Peyer's patch (tissue), 4 donors: Measurements from ENCODE around the gene AQP12A. TPM values are rescaled to one million over a fixed set of nuclear protein-coding genes. Genes with fewer than 3 reads are reported as not detected.

Source experiments
- DNase-seq, 3 donors: peaks; one replicate each; pipeline ENCODE4 v3.0.0-alpha.2; 2017 to 2019
- H3K27ac ChIP-seq, 4 donors: fragments of 200-600 bp; sonication (generic); one replicate each; pipeline ENCODE4 v1.5.1; 2016 to 2019
- H3K27me3 ChIP-seq, 2 donors: fragments of 200-600 bp; sonication (generic); one replicate each; pipeline ENCODE4 v1.5.1; 2019
- H3K36me3 ChIP-seq, 3 donors: fragments of 200-600 bp; sonication (generic); one replicate each; pipeline ENCODE4 v1.5.1; 2016 to 2019
- H3K4me1 ChIP-seq, 4 donors: fragments of 200-600 bp; sonication (generic); one replicate each; pipeline ENCODE4 v1.5.1; 2016 to 2019
- H3K4me3 ChIP-seq, 4 donors: fragments of 200-600 bp; sonication (generic); 1 replicate in 3 of 4; 2 replicates in 1 of 4; pipeline ENCODE4 v1.5.1; 2016 to 2019; ENCODE audit warnings: mild to moderate bottlenecking in 1 of 4
- H3K9me3 ChIP-seq, 4 donors: fragments of 200-600 bp; sonication (generic); one replicate each; pipeline ENCODE4 v1.5.1; 2016 to 2019; ENCODE audit warnings: mild to moderate bottlenecking in 1 of 4
- CTCF ChIP-seq, 6 experiments: fragments of 450-650 bp in 4 of 6; fragments of 200-600 bp in 2 of 6; sonication (generic) in 1 of 6; IDR thresholded peaks; one replicate each; pipeline ENCODE4 v1.5.1; 2017 to 2019; ENCODE audit warnings: antibody characterized with exemption in 6 of 6, mild to moderate bottlenecking in 3 of 6, moderate library complexity in 1 of 6
- POLR2A ChIP-seq, 2 donors: fragments of 450-650 bp; IDR thresholded peaks; one replicate each; pipeline ENCODE4 v1.5.1; 2017; ENCODE audit warnings: antibody characterized with exemption in 2 of 2, mild to moderate bottlenecking in 2 of 2, moderate library complexity in 2 of 2
- total RNA-seq, 4 donors: library from RNA; depleted of rRNA; stranded (reverse); fragments of >200 nt; gene quantifications; one replicate each; pipeline ENCODE4 v1.1.0, GENCODE V29; 2016

The AQP12A gene
- total RNA-seq, 4 donors from 2014 or later: 9.2 TPM; not detected in 3

DNA sequence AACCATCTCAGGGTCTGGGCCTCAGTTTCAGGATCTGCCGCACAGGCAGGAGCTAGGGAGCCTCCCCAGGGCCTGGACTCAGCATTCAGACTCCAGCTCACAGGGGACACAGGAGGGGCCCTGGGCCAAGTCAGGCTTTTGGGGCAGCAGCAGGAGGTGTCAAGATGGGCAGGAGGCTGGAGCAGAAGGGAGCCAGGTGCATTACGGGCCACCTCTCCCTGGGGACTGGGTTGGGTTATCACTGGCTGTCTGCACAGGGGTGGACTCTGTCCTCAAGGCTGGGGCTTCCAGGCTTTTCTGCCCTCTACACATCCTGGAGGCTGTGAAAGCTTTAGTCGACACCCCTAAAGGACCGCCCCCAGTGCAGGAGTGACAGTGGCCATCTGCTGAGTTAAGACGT, 20.0 kb downstream of the AQP12A start:
- no peak for DNase-seq

GRCh38 chr2:240712121-240712520, 20.5 kb downstream of the AQP12A start:
- Histone ChIP-seq H3K27me3 (no peaks in the 10 kb centered on the region), H3K27ac (no peak overlapping the region), H3K36me3 (no peaks in the 10 kb centered on the region), H3K9me3 (no peaks in the 10 kb centered on the region), H3K4me1 (no peaks in the 10 kb centered on the region), H3K4me3 (no peak overlapping the region)
- no peak for TF ChIP-seq CTCF (IDR thresholded peaks at IDR 0.05)
- no peak for DNase-seq

More for the DNA sequence above, 20.0 kb downstream of the AQP12A start:
- no peak overlapping the region for H3K4me3 ChIP-seq
- no peak overlapping the region for H3K27ac ChIP-seq
- TF ChIP-seq POLR2A (IDR thresholded peaks at IDR 0.05): no peak
- no peak for TF ChIP-seq CTCF (IDR thresholded peaks at IDR 0.05)
- no peaks in the 10 kb centered on the region for H3K9me3 ChIP-seq
- H3K4me1 ChIP-seq: no peaks in the 10 kb centered on the region
- no peaks in the 10 kb centered on the region for H3K27me3 ChIP-seq
- no peaks in the 10 kb centered on the region for H3K36me3 ChIP-seq

DNA sequence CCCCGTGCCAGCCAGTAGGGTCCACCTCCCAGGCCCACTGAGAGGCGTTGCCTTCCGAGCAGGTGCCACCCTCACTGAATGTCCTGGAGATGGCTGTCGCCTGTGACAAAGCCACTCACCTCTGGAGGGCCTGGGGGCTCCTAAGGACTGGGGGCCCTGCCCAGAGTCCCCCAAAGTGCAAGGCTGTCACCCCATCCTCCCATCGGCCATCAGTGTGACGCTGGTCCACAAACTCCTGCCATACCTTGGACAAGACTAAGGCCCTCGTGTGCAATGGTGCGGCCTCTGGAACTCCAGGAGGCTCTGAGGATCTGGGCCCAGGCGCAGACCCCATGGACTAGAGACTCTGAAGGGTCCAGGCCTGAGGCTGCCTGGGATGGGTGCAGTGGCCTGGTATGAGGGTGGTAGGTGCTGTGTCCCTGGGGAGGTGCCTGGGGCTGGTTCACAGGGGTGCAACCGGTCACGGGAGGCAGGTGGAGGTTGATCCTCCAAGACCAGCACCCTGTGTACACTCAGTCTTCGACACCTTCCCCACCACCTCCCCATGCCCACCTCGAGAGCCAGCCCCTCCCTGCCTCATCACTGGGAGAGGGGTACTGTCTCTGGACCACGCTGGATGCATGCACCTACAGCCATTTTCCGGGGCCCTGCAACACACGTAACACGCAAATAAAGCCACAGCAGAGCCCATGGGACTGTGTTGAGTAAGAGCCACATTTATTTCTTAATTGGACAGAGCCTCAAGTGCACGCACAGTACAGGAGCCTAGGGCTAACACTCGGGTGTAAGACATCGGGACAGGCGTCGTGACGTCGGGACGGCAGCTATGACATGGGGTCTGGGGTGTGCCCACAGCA, 21.6 kb downstream of the AQP12A start:
- no peaks in the 10 kb centered on the region for H3K36me3 ChIP-seq
- DNase-seq: no peak
- no peak overlapping the region for H3K4me3 ChIP-seq
- H3K9me3 ChIP-seq: no peaks in the 10 kb centered on the region
- no peak for TF ChIP-seq POLR2A (IDR thresholded peaks at IDR 0.05)
- no peak for TF ChIP-seq CTCF (IDR thresholded peaks at IDR 0.05)
- no peak overlapping the region for H3K27ac ChIP-seq
- H3K27me3 ChIP-seq: no peaks in the 10 kb centered on the region
- H3K4me1 ChIP-seq: no peaks in the 10 kb centered on the region

DNA sequence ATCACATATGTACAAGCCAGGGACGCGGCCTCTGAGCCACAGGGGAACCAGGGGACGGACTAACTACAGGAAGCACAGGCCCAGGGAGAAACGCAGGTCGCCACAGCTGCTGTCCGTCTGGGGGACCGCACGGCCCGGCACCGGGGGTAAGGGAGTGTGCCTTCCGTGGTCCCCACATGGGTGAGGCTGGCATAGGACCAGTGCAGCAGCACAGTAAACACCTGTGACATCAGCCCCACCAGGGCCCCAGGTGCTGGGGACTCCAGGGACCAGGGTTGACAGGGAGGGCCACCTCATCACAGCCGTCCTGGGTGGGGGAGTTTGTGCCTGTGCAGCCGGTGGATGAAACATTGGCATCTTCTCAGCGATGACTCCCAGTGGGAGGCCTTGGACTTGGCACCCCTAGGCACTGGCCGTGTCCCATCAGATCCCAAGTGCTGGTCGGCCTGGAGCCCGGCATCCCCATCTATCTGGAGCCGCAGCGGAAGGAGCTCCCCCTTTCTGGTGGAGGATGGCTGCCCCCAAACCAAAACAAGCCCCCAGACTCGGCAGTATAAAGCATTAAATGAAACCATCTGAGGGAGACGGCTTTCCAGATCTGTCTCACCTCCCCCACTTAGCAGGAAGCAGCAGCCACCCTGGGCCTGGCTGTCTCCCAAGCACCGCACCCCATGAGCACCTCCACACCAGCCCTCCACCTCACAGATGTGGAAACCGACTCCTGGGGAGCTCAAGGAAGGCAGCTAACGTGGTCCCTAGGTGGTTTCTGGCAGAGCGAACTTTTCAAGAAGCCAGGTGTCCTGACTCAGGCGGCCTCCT, 22.5 kb downstream of the AQP12A start:
- DNase-seq: no peak
- no peaks in the 10 kb centered on the region for H3K36me3 ChIP-seq
- no peaks in the 10 kb centered on the region for H3K9me3 ChIP-seq
- H3K27ac ChIP-seq: no peak overlapping the region
- no peaks in the 10 kb centered on the region for H3K27me3 ChIP-seq
- H3K4me3 ChIP-seq: no peak overlapping the region
- no peaks in the 10 kb centered on the region for H3K4me1 ChIP-seq
- TF ChIP-seq POLR2A (IDR thresholded peaks at IDR 0.05) (no peak), CTCF (IDR thresholded peaks at IDR 0.05) (no peak)

DNA sequence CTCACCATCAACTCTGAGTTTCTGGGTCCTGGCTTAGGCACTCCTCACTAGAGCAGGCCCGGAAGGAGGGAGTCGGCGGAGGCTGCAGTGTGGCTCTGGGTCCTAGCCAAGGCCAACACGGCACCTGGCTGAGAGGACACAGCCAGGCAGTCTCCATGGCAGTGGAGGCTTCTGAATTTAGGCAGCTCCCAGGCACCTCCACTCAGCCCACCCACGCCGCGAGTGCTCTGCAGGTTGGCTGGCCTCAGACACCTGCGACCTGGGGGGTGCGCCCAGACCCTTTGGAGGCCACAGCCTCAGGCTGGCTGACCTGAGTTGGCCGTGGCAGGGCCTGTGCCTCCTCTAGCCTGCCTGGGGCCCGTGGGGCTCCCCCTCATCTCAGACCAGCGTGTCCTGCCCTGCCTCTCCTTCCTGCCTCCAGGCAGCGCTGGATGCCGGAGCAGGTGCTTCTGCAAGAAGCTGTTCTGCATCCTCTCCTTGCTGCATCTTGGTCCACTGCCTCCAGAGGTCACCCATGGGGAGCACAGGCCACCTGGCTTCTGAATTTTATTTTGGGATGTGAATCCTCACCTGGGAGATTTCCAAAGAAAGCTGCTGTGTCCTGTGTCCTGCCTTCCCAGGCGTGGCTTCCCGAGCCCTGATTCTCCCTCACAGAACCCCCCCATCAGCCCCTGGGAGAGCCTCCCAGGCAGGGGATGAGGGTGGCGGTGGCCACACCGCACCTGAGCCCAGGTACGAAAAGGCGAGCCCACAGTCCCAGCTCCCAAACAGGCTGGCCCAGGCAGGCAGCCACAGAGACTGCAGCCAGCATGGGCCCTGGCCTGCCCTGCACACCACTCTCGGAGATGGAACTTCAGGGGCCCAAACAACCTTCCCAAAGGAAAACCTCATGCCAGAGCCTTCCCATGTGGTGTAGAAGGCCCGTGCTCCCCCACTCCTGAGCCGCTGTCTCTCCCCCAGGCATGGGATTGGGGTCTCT, 23.4 kb downstream of the AQP12A start:
- Histone ChIP-seq H3K36me3 (no peaks in the 10 kb centered on the region), H3K27ac (no peak overlapping the region), H3K4me3 (no peak overlapping the region), H3K4me1 (no peaks in the 10 kb centered on the region), H3K9me3 (no peaks in the 10 kb centered on the region), H3K27me3 (no peaks in the 10 kb centered on the region)
- no peak for TF ChIP-seq CTCF (IDR thresholded peaks at IDR 0.05)
- TF ChIP-seq POLR2A (IDR thresholded peaks at IDR 0.05): no peak
- no peak for DNase-seq
